IMR-90 (cell line): ENCODE data around the gene CTDSP2. TPM values are rescaled to one million over a fixed set of nuclear protein-coding genes. Genes with fewer than 3 reads are reported as not detected.

Experiments used
- ATAC-seq: fragments of 200-7000 bp; cut with Tn5 transposase; 2 replicates; pipeline ENCODE4 v1.9.1; 2020; ENCODE audit warnings: low read depth, mild to moderate bottlenecking, moderate library complexity
- BruUV-seq: library from RNA; stranded (reverse); fragments of 400-500 nt; replicated peaks from 2 replicates; lab custom pipeline; 2021; lab: Mats Ljungman, UMichigan
- CTCF ChIA-PET: fragments of 300-600 bp; formaldehyde crosslinking; extraction: SDS; loops from one replicate; lab custom pipeline; 2021; ENCODE audit warnings: antibody characterized with exemption; lab: Yijun Ruan, JAX
- POLR2A ChIA-PET: fragments of 300-600 bp; sonication (Branson Sonifier 250); formaldehyde crosslinking; loops from one replicate; lab custom pipeline; 2022; ENCODE audit warnings: antibody characterized with exemption; ENCODE audit not compliant: unreplicated experiment; lab: Charles Lee
- DNase-seq: peaks from one replicate; pipeline ENCODE4 v3.0.0; 2013
- H2AFZ ChIP-seq: replicated peaks from 2 replicates; pipeline ENCODE3; 2013; ENCODE audit warnings: low read length, mild to moderate bottlenecking; ENCODE audit not compliant: poor library complexity
- H2AK5ac ChIP-seq: 2 replicates; pipeline ENCODE4 v1.6.1; 2013; ENCODE audit warnings: low read depth, low read length, inconsistent platforms
- H2AK9ac ChIP-seq: replicated peaks from 2 replicates; pipeline ENCODE3; 2013; ENCODE audit warnings: mild to moderate bottlenecking, low read depth, low read length, moderate library complexity; ENCODE audit not compliant: poor library complexity
- H2BK120ac ChIP-seq: 2 replicates; pipeline ENCODE4 v1.6.1; 2013; ENCODE audit warnings: low read depth, low read length, inconsistent platforms
- H2BK15ac ChIP-seq: 3 replicates; pipeline ENCODE4 v1.6.1; 2013; ENCODE audit warnings: low read depth, low read length, inconsistent platforms
- H2BK20ac ChIP-seq: 2 replicates; pipeline ENCODE4 v1.6.1; 2013; ENCODE audit warnings: low read depth, mild to moderate bottlenecking, inconsistent platforms, low read length, moderate library complexity
- H2BK5ac ChIP-seq: 2 replicates; pipeline ENCODE4 v1.6.1; 2013; ENCODE audit warnings: mild to moderate bottlenecking, low read depth, low read length, inconsistent platforms; ENCODE audit not compliant: poor library complexity, severe bottlenecking
- H3K14ac ChIP-seq: replicated peaks from 2 replicates; pipeline ENCODE4 v1.6.1; 2013; ENCODE audit warnings: low read depth, low read length, inconsistent platforms
- H3K18ac ChIP-seq: 2 replicates; pipeline ENCODE4 v1.6.1; 2013; ENCODE audit warnings: low read depth, low read length, control low read depth
- H3K23ac ChIP-seq: 2 replicates; pipeline ENCODE4 v1.6.1; 2013; ENCODE audit warnings: low read depth, low read length, inconsistent platforms
- H3K27ac ChIP-seq: 2 replicates; pipeline ENCODE4 v1.5.1; 2013; ENCODE audit warnings: mild to moderate bottlenecking, control low read depth, low read length; ENCODE audit not compliant: insufficient read depth
- H3K27me3 ChIP-seq: 2 replicates; pipeline ENCODE4 v1.6.1; 2013; ENCODE audit warnings: low read length; ENCODE audit not compliant: control insufficient read depth, insufficient read depth
- H3K36me3 ChIP-seq: 2 replicates; pipeline ENCODE4 v1.6.1; 2013; ENCODE audit warnings: low read length, mixed read lengths; ENCODE audit not compliant: control insufficient read depth, insufficient read depth
- H3K4ac ChIP-seq: 2 replicates; pipeline ENCODE4 v1.6.1; 2013; ENCODE audit warnings: low read depth, low read length, inconsistent platforms
- H3K4me1 ChIP-seq: 2 replicates; pipeline ENCODE4 v1.6.1; 2013; ENCODE audit warnings: low read length, mixed read lengths; ENCODE audit not compliant: control insufficient read depth, insufficient read depth
- H3K4me2 ChIP-seq: 2 replicates; pipeline ENCODE4 v1.6.1; 2013; ENCODE audit warnings: low read depth, mild to moderate bottlenecking, control low read depth, low read length, moderate library complexity
- H3K4me3 ChIP-seq: 2 replicates; pipeline ENCODE4 v1.5.1; 2013; ENCODE audit warnings: low read depth, mild to moderate bottlenecking, control low read depth, low read length, moderate library complexity; ENCODE audit not compliant: insufficient read depth
- H3K56ac ChIP-seq: 2 replicates; pipeline ENCODE4 v1.6.1; 2013; ENCODE audit warnings: low read length, inconsistent platforms; ENCODE audit not compliant: insufficient read depth; ENCODE audit errors: extremely low read depth
- H3K79me1 ChIP-seq, 2 experiments: 2 replicates each; pipeline ENCODE4 v1.6.1; 2013; ENCODE audit warnings: low read length in 2 of 2, inconsistent platforms in 1 of 2, low read depth in 1 of 2
- H3K9ac ChIP-seq: 2 replicates; pipeline ENCODE4 v1.6.1; 2013; ENCODE audit warnings: low read depth, low read length, control low read depth
- H3K9me1 ChIP-seq: 2 replicates; pipeline ENCODE4 v1.6.1; 2013; ENCODE audit warnings: low read length, inconsistent platforms; ENCODE audit not compliant: insufficient read depth
- H3K9me3 ChIP-seq: 2 replicates; pipeline ENCODE4 v1.6.1; 2013; ENCODE audit warnings: low read length; ENCODE audit not compliant: control insufficient read depth, insufficient read depth
- H4K20me1 ChIP-seq: 2 replicates; pipeline ENCODE4 v1.6.1; 2013; ENCODE audit warnings: low read length, inconsistent platforms; ENCODE audit not compliant: insufficient read depth
- H4K5ac ChIP-seq: 2 replicates; pipeline ENCODE4 v1.6.1; 2013; ENCODE audit warnings: mild to moderate bottlenecking, low read depth, low read length, control low read depth
- H4K8ac ChIP-seq, 2 experiments: 2 replicates each; pipeline ENCODE4 v1.6.1; 2013; ENCODE audit warnings: low read depth in 2 of 2, low read length in 2 of 2, control low read depth in 1 of 2, inconsistent platforms in 1 of 2
- H4K91ac ChIP-seq: 2 replicates; pipeline ENCODE4 v1.6.1; 2013; ENCODE audit warnings: low read depth, low read length, inconsistent platforms; ENCODE audit not compliant: insufficient read depth
- BHLHE40 ChIP-seq: fragments of 150-350 bp; IDR thresholded peaks from 2 replicates; pipeline ENCODE4 v1.6.1; 2016; ENCODE audit warnings: mild to moderate bottlenecking, low read depth, low read length
- CEBPB ChIP-seq: IDR thresholded peaks from 2 replicates; pipeline ENCODE4 v1.6.1; 2012; ENCODE audit warnings: low read depth, low read length, improper control_type of control experiment
- CHD1 ChIP-seq: IDR thresholded peaks from 2 replicates; pipeline ENCODE4 v1.6.1; 2012; ENCODE audit warnings: low read depth, low read length, improper control_type of control experiment
- ELK1 ChIP-seq: fragments of 150-350 bp; IDR thresholded peaks from 2 replicates; pipeline ENCODE4 v1.6.1; 2016; ENCODE audit warnings: low read depth, mild to moderate bottlenecking, low read length, moderate library complexity, borderline replicate concordance
- FOS ChIP-seq: fragments of 150-350 bp; IDR thresholded peaks from 2 replicates; pipeline ENCODE4 v1.6.1; 2016; ENCODE audit warnings: low read depth, low read length
- MAFK ChIP-seq: IDR thresholded peaks from 2 replicates; pipeline ENCODE4 v1.6.1; 2012; ENCODE audit warnings: low read depth, low read length, improper control_type of control experiment
- MAZ ChIP-seq: IDR thresholded peaks from 2 replicates; pipeline ENCODE4 v1.6.1; 2012; ENCODE audit warnings: low read depth, mild to moderate bottlenecking, low read length, improper control_type of control experiment, moderate library complexity, borderline replicate concordance
- MXI1 ChIP-seq: IDR thresholded peaks from 2 replicates; pipeline ENCODE4 v1.6.1; 2012; ENCODE audit warnings: low read depth, mild to moderate bottlenecking, low read length, moderate library complexity, borderline replicate concordance
- NFE2L2 ChIP-seq: fragments of 150-350 bp; IDR thresholded peaks from 2 replicates; pipeline ENCODE4 v1.6.1; 2016; ENCODE audit warnings: low read depth, mild to moderate bottlenecking, low read length
- POLR2A ChIP-seq: IDR thresholded peaks from 2 replicates; pipeline ENCODE4 v1.6.1; 2012; ENCODE audit warnings: mild to moderate bottlenecking, low read depth, low read length
- RAD21 ChIP-seq: IDR thresholded peaks from 2 replicates; pipeline ENCODE4 v1.6.1; 2012; ENCODE audit warnings: low read length, improper control_type of control experiment
- RFX5 ChIP-seq: IDR thresholded peaks from 2 replicates; pipeline ENCODE4 v1.8.0; 2012; ENCODE audit warnings: low read depth, mild to moderate bottlenecking, low read length, moderate library complexity
- SMC3 ChIP-seq: fragments of 150-350 bp; IDR thresholded peaks from 2 replicates; pipeline ENCODE4 v1.6.1; 2016; ENCODE audit warnings: low read depth, mild to moderate bottlenecking, antibody characterized with exemption, low read length, moderate library complexity
- USF2 ChIP-seq: fragments of 150-350 bp; IDR thresholded peaks from 2 replicates; pipeline ENCODE4 v1.6.1; 2017; ENCODE audit warnings: mild to moderate bottlenecking, antibody characterized with exemption, low read length, low read depth
- WGBS, 2 experiments: methylation state at CpG; one replicate each; pipeline versions ENCODE4 v1.1.5 to v1.1.7; 2013; ENCODE audit warnings: missing lambda C conversion rate in 2 of 2; ENCODE audit not compliant: insufficient read length in 1 of 2; ENCODE audit errors: extremely low coverage in 2 of 2; 5-methylcytosine and 5-hydroxymethylcytosine counted together
- dilution Hi-C: fragments of 300-500 bp; cut with HindIII; formaldehyde crosslinking; loops from one replicate; pipeline ENCODE4 v1.14.3; 2018; ENCODE audit warnings: low sequenced_read_pairs; ENCODE audit not compliant: unreplicated experiment
- in situ Hi-C: fragments of 300-500 bp; cut with MboI; formaldehyde crosslinking; loops from 3 replicates; pipeline ENCODE4 v1.14.3; 2019; ENCODE audit warnings: low sequenced_read_pairs, inconsistent platforms, mixed read lengths
- intact Hi-C: fragments of 100-400 bp; cut with micrococcal nuclease; formaldehyde crosslinking; loops from 2 replicates; pipeline ENCODE4 v1.10.0; 2022
- polyA plus RNA-seq, 3 experiments: library from polyadenylated mRNA; depleted of rRNA; stranded (reverse); fragments of >200 nt; gene quantifications; 2 replicates each; pipeline ENCODE4 v1.2.3, GENCODE V29; 2012; ENCODE audit warnings: low replicate concordance in 1 of 3
- total RNA-seq: library from RNA; depleted of rRNA; stranded (reverse); fragments of >200 nt; gene quantifications from 2 replicates; pipeline ENCODE4 v1.2.3, GENCODE V29; 2012
- TF ChIP-seq, protein P1 (sequence below): conservative IDR thresholded peaks from 2 replicates; pipeline ENCODE4 v1.5.1; 2012; ENCODE audit warnings: mild to moderate bottlenecking, low read depth, low read length, improper control_type of control experiment

The CTDSP2 gene
- total and polyA plus RNA-seq, 2 of the 4 experiments (the other 2 are of a cell fraction), result 114 to 156 TPM

DNA sequence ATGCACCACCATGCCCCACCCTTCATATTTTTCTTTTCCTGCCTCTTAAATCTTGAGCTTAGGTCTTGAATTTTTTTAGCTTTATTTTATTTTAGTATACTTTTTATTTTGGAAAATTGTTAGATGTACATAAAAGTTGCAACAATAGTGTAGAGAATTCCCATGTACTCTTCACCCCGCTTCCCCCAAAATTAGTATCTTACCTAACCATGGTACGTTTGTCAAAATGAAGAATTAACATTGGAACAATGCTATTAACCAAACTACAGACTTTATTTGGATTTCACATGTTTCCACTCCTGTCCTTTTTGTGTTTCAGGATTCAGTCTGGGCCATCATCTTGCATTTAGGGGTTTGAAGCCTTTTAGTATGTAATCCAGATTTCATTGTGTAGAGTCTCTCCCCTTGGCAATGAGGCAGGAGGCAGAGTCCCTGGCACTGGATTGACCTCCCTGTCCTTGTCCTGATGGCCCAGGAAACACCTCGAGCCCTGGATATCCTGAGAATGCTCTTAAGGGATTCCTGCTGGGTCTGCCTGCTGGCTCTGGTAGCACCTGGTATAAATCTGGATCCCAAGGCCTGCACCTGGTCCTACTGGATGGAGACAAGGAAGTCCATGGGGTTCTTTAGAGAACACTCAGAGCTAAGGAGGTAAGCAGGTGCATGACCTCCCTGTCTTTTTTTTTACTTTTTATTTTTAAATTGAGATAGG lies 19.9 kb upstream of the CTDSP2 start:
- Histone ChIP-seq H2BK120ac (peak overlapping the region; percentile 39; the same call in 1 of the 2 replicates), H3K9me3 (no peaks in the 10 kb centered on the region), H3K79me1 (peaks cover 4 to 13% of the 10 kb centered on the region in 2 experiments), H3K9ac (no peak overlapping the region), H4K91ac (peak overlapping the region; percentile 2; the same call in 1 of the 2 replicates), H3K56ac (no peak overlapping the region), H3K4me2 (no peak overlapping the region), H3K18ac (no peak overlapping the region), H4K5ac (no peak overlapping the region), H2BK15ac (no peak overlapping the region), H3K4ac (peak overlapping the region; percentile 54; the same call in 1 of the 2 replicates), H3K27me3 (no peaks in the 10 kb centered on the region), H3K4me3 (no peak overlapping the region), H3K9me1 (peaks cover 22% of the 10 kb centered on the region), H3K14ac (0 out of 2 replicates have a peak overlapping the region, but pooled peaks have one; percentile 4), H4K20me1 (no peaks in the 10 kb centered on the region), H2AK9ac (no peak overlapping the region), H2BK5ac (no peak overlapping the region), H3K4me1 (peaks cover 27% of the 10 kb centered on the region), H2AK5ac (peak overlapping the region; percentile 66; the same call in 1 of the 2 replicates), H4K8ac (no peak overlapping the region), H3K36me3 (no peaks in the 10 kb centered on the region), H2BK20ac (no peak overlapping the region), H3K27ac (no peak overlapping the region), H2AFZ (peak overlapping the region; percentile 25), H3K23ac (no peak overlapping the region)
- intact Hi-C loops, result no loop called here
- WGBS, 2 experiments, result no CpG with 5 or more reads among the region's 3 CpGs
- CTCF ChIA-PET, result interaction anchor here (2.2 kb wide), 1 partner anchor 30 kb away, joined by 14 read pairs; no protein-coding TSS in a partner anchor
- ATAC-seq, result no peak
- no peak for DNase-seq
- POLR2A ChIA-PET, result interaction anchor here (0.6 to 2.6 kb wide), 3 partner anchors 19 to 71 kb away, joined by 3 to 12 read pairs (median 4); partner anchors contain the start of gene CTDSP2
- dilution Hi-C loops, result no loop called here
- in situ Hi-C loops, result no loop called here
- no TSS peak for BruUV-seq
- TF ChIP-seq CEBPB (no peak), RAD21 (no peak), SMC3 (no peak), USF2 (no peak), MAFK (no peak), FOS (no peak), MAZ (no peak), RFX5 (no peak), BHLHE40 (no peak), CHD1 (no peak), POLR2A (no peak), MXI1 (no peak), ELK1 (no peak), NFE2L2 (no peak)
- TF ChIP-seq, protein P1, sequence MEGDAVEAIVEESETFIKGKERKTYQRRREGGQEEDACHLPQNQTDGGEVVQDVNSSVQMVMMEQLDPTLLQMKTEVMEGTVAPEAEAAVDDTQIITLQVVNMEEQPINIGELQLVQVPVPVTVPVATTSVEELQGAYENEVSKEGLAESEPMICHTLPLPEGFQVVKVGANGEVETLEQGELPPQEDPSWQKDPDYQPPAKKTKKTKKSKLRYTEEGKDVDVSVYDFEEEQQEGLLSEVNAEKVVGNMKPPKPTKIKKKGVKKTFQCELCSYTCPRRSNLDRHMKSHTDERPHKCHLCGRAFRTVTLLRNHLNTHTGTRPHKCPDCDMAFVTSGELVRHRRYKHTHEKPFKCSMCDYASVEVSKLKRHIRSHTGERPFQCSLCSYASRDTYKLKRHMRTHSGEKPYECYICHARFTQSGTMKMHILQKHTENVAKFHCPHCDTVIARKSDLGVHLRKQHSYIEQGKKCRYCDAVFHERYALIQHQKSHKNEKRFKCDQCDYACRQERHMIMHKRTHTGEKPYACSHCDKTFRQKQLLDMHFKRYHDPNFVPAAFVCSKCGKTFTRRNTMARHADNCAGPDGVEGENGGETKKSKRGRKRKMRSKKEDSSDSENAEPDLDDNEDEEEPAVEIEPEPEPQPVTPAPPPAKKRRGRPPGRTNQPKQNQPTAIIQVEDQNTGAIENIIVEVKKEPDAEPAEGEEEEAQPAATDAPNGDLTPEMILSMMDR, result no peak
